ENCODE data around the gene CCDC88B. TPM values are rescaled to one million over a fixed set of nuclear protein-coding genes. Genes with fewer than 3 reads are reported as not detected.

CCDC88B gene
- total and polyA plus RNA-seq, 10 of the 15 experiments (the other 5 are each of a cell fraction or from before 2014, with no cell fraction given): 0.24 to 66.0 (median 19.2) TPM

- TF ChIP-seq ZBTB4 (CRISPR knock-in tag; IDR thresholded peaks at IDR 0.05) (no peak), IKZF2 (IDR thresholded peaks at IDR 0.05) (peak in 1 of 2 experiments; percentile 12; a peak in 2 of 4 replicates), CTCF (IDR thresholded peaks at IDR 0.05 in 2 of 3, conservative IDR thresholded peaks at IDR 0.05 in 1 of 3; ENCODE audit: control insufficient read depth in 2 of 3, extremely low read depth in 1 of 3, insufficient read depth in 1 of 3, low read depth in 3 of 3, low read length in 3 of 3) (peak; percentile 25 to 32 (median 29); a peak in 3 of 6 replicates), CHD1 (IDR thresholded peaks at IDR 0.05; ENCODE audit: low read depth, low read length) (0 out of 2 replicates have a peak, but pooled peaks have one; percentile 11), TCF3 (IDR thresholded peaks at IDR 0.05; ENCODE audit: borderline replicate concordance, insufficient read depth, low read depth, low read length) (0 out of 2 replicates have a peak, but pooled peaks have one; percentile 6), LARP7 (IDR thresholded peaks at IDR 0.05) (peak; percentile 69; the same call in 1 of the 2 replicates)
Observed at GRCh38 chr11:64316672-64317324, 23.2 kb upstream of the CCDC88B start (continued).
